Measurements from ENCODE around the gene TULP1.

Gene TULP1

DNA sequence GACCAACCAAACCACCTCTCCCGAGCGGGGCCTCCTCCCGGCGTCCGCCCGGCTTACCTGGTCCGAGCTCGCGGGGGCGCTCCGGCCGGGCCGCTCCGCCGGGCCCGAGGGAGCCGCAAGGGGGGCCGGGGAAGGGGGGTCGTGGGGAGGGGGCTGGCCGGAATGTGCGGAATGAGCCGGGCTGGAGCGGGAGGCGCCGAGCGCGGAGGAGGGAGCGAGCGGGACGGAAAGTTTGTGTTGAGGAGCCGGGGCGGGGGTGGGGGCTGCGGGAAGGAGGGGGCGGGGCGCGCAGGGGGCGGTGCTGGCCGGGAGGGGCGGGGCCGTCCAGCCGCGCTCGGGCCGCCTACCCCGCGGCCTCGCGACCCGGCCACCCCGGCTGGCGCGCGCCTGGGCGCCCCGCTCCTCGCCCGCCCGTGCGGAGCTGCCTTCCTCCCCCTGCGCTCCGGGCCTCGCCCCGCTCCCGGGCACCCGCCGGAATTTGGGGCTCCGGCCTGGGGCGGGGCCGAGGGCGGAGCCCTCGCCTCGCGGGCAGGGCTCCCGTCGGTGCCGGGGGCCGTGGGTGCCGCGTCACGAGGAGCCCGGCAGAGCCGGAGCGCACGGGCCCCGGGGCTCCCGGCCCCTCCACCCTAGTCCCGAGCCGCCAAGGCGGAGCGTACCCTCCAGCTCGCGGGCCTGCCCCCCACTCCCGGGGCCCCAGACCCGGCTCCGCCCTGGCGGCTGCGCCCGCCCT, 15.7 kb downstream of the TULP1 start, which contains the start of gene TEAD3:
TSS of gene TEAD3 (minus strand) at position 239 of the 730 bp plus-strand sequence.
- peak within 1 kb of the TSS; percentile 91 for H3K27ac ChIP-seq (ENCODE audit: low read depth, low read length, severe bottlenecking)
- no peaks in the 10 kb centered on the region for H3K9me3 ChIP-seq (ENCODE audit: control insufficient read depth, low read length)
- peaks cover 11% of the 10 kb centered on the region for H3K36me3 ChIP-seq (ENCODE audit: control insufficient read depth, insufficient read depth, low read length)
- H3K4me1 ChIP-seq (ENCODE audit: control insufficient read depth, insufficient read depth, low read length, poor library complexity, severe bottlenecking), result peaks cover 53% of the 10 kb centered on the region
- 0% methylated on average over 55 to 58 of the region's 98 CpGs for WGBS, 2 experiments (ENCODE audit: insufficient coverage in 2 of 2)
- peak within 1 kb of the TSS; percentile 69 for H3K4me3 ChIP-seq (ENCODE audit: extremely low read depth, insufficient read depth, low read length, poor library complexity, severe bottlenecking)

DNA sequence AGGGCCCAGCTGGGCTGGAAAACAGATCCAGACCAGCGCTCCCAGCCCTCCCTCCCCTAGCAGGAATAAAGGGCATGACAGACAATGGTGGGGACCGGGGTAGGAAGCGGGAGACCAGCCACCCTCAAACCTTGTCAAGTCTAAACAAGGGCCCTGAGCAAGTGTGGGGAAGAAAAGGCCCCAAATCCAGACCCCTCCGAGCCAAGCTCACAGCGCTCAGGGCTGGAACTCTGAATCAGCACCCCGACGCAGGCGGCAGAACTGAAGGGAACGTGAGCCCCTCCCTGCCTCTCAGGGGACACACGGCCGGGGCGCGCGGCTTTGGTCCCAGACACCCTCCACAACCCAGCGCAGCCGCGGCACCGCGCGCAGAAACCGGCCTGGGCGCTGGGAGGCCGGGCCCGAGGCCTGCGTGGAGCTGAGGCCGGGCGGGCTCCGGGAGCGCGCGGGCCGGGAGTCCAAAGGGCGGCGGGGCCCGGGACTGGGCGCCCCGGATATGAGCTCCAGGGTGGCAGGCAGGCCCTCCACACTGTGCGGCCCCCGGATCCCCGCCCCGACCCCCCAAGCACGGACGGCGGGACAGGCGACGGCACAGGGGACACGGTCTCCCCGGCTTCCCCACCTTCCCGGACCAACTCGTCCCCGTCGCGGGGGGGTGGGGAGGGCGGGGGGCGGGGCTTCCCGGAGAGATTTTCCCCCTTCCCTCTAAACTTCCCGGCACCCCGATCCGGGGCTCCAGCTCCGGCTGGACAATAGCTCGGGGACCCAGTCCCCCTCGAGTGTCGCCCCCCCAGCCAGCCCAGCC, 16.5 kb downstream of the TULP1 start:
- Histone ChIP-seq H3K9me3 (ENCODE audit: control insufficient read depth, low read length) (no peaks in the 10 kb centered on the region), H3K27ac (ENCODE audit: low read depth, low read length, severe bottlenecking) (peak overlapping the region; percentile 71), H3K4me1 (ENCODE audit: control insufficient read depth, insufficient read depth, low read length, poor library complexity, severe bottlenecking) (peaks cover 61% of the 10 kb centered on the region), H3K36me3 (ENCODE audit: control insufficient read depth, insufficient read depth, low read length) (peaks cover 11% of the 10 kb centered on the region), H3K4me3 (ENCODE audit: extremely low read depth, insufficient read depth, low read length, poor library complexity, severe bottlenecking) (peak overlapping the region; percentile 69)
- 0% methylated on average over 24 to 49 of the region's 63 CpGs for WGBS, 2 experiments (ENCODE audit: insufficient coverage in 2 of 2)

- Histone ChIP-seq H3K4me3 (ENCODE audit: extremely low read depth, insufficient read depth, low read length, poor library complexity, severe bottlenecking) (peak overlapping the region; percentile 69), H3K4me1 (ENCODE audit: control insufficient read depth, insufficient read depth, low read length, poor library complexity, severe bottlenecking) (peaks cover 64% of the 10 kb centered on the region), H3K27ac (ENCODE audit: low read depth, low read length, severe bottlenecking) (peak overlapping the region; percentile 23), H3K9me3 (ENCODE audit: control insufficient read depth, low read length) (no peaks in the 10 kb centered on the region), H3K36me3 (ENCODE audit: control insufficient read depth, insufficient read depth, low read length) (peaks cover 11% of the 10 kb centered on the region)
- WGBS, 2 experiments (ENCODE audit: insufficient coverage in 2 of 2), result 53 to 68% methylated on average over 5 of the region's 9 CpGs
These were observed 17.2 kb downstream of the TULP1 start for GRCh38 chr6:35495258-35496035.

DNA sequence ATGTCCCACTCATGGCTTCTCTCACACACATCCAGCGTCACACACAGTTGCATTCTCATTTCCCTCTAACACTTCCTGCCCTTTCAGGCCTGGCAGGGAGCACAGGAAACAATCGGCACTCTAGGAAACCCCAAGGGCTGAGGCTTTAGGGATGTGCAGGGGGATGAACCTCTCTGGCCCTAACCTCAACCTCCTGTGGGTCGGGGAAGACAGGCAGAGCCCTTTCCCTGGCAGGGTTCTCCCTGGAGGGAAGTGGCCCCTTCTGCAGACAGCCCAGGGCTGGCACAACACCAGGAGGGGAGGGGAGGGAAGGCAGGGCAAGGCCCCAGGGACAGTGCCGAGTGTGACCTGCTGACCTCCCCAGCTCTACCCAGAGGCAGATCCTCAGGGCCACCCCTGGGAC, 18.5 kb downstream of the TULP1 start:
- peaks cover 74% of the 10 kb centered on the region for H3K4me1 ChIP-seq (ENCODE audit: control insufficient read depth, insufficient read depth, low read length, poor library complexity, severe bottlenecking)
- peak overlapping the region; percentile 1 for H3K4me3 ChIP-seq (ENCODE audit: extremely low read depth, insufficient read depth, low read length, poor library complexity, severe bottlenecking)
- H3K27ac ChIP-seq (ENCODE audit: low read depth, low read length, severe bottlenecking), result peak overlapping the region; percentile 36

GRCh38 chr6:35493307-35493983, 19.3 kb downstream of the TULP1 start:
- Histone ChIP-seq H3K9me3 (ENCODE audit: control insufficient read depth, low read length) (no peaks in the 10 kb centered on the region), H3K36me3 (ENCODE audit: control insufficient read depth, insufficient read depth, low read length) (peaks cover 11% of the 10 kb centered on the region), H3K4me1 (ENCODE audit: control insufficient read depth, insufficient read depth, low read length, poor library complexity, severe bottlenecking) (peaks cover 72% of the 10 kb centered on the region), H3K27ac (ENCODE audit: low read depth, low read length, severe bottlenecking) (no peak overlapping the region), H3K4me3 (ENCODE audit: extremely low read depth, insufficient read depth, low read length, poor library complexity, severe bottlenecking) (no peak overlapping the region)
- WGBS, 2 experiments (ENCODE audit: insufficient coverage in 2 of 2), result 90 to 91% methylated on average over 27 to 28 of the region's 28 CpGs

More for the DNA sequence above, 18.5 kb downstream of the TULP1 start:
- 7 to 47% methylated on average over 3 of the region's 4 CpGs for WGBS, 2 experiments (ENCODE audit: insufficient coverage in 2 of 2)
- H3K9me3 ChIP-seq (ENCODE audit: control insufficient read depth, low read length), result no peaks in the 10 kb centered on the region
- H3K36me3 ChIP-seq (ENCODE audit: control insufficient read depth, insufficient read depth, low read length), result peaks cover 11% of the 10 kb centered on the region

- Histone ChIP-seq H3K36me3 (ENCODE audit: control insufficient read depth, insufficient read depth, low read length) (peaks cover 11% of the 10 kb centered on the region), H3K9me3 (ENCODE audit: control insufficient read depth, low read length) (no peaks in the 10 kb centered on the region), H3K4me3 (ENCODE audit: extremely low read depth, insufficient read depth, low read length, poor library complexity, severe bottlenecking) (no peak overlapping the region), H3K27ac (ENCODE audit: low read depth, low read length, severe bottlenecking) (peak overlapping the region; percentile 1), H3K4me1 (ENCODE audit: control insufficient read depth, insufficient read depth, low read length, poor library complexity, severe bottlenecking) (peaks cover 73% of the 10 kb centered on the region)
- WGBS, 2 experiments (ENCODE audit: insufficient coverage in 2 of 2), result 89 to 91% methylated on average over 5 to 6 of the region's 7 CpGs
These were observed 19.8 kb downstream of the TULP1 start for GRCh38 chr6:35492974-35493284.

DNA sequence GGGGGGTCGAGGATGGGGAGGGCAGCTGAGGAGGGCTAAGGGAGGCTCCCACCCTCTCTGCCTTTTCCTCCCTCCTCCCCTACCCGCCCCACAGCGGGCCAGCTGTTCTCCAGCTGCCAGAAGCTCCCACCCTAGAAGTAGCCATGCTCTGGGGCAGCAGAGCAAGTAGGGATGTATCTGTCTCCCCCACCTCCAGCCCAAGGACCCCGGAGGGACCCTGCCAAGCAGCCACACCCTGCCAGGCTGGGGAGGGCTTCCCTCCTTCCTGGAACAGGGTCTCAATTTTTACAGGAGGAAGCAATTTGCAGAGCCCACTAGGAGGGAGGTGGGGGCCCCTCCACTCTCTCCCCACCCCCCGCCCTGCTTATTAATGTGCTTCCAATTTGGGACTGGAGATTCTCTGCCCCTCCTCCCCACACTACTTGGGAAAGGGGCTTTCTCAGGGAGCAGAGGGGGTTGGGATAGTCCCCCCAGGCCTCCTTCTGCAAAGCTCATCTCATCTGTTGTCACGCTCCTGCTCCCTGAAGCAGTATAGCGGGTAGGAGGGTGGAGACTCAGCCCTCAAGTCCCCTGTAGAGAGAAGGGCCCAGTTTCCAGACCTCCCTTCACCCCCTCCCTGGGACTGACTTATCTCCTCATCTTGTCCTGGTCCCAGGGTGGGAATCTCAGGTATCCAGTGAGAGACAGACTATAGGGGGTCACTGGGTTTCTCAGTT, 20.3 kb downstream of the TULP1 start:
- WGBS, 2 experiments (ENCODE audit: insufficient coverage in 2 of 2), result 27% methylated on average over 2 of the region's 7 CpGs; no CpG with 5 or more reads in 1 of the 2 experiments
- peak overlapping the region; percentile 23 for H3K27ac ChIP-seq (ENCODE audit: low read depth, low read length, severe bottlenecking)
- peaks cover 77% of the 10 kb centered on the region for H3K4me1 ChIP-seq (ENCODE audit: control insufficient read depth, insufficient read depth, low read length, poor library complexity, severe bottlenecking)
- no peaks in the 10 kb centered on the region for H3K9me3 ChIP-seq (ENCODE audit: control insufficient read depth, low read length)
- no peak overlapping the region for H3K4me3 ChIP-seq (ENCODE audit: extremely low read depth, insufficient read depth, low read length, poor library complexity, severe bottlenecking)
- peaks cover 11% of the 10 kb centered on the region for H3K36me3 ChIP-seq (ENCODE audit: control insufficient read depth, insufficient read depth, low read length)

- 47 to 52% methylated on average over 2 to 3 of the region's 5 CpGs for WGBS, 2 experiments (ENCODE audit: insufficient coverage in 2 of 2)
- no peak overlapping the region for H3K4me3 ChIP-seq (ENCODE audit: extremely low read depth, insufficient read depth, low read length, poor library complexity, severe bottlenecking)
- peak overlapping the region; percentile 67 for H3K27ac ChIP-seq (ENCODE audit: low read depth, low read length, severe bottlenecking)
These were observed 21.0 kb downstream of the TULP1 start for GRCh38 chr6:35491558-35492257.

GRCh38 chr6:35490821-35491557, 21.7 kb downstream of the TULP1 start:
- H3K4me1 ChIP-seq (ENCODE audit: control insufficient read depth, insufficient read depth, low read length, poor library complexity, severe bottlenecking), result peaks cover 89% of the 10 kb centered on the region
- peaks cover 18% of the 10 kb centered on the region for H3K36me3 ChIP-seq (ENCODE audit: control insufficient read depth, insufficient read depth, low read length)
- peak overlapping the region; percentile 67 for H3K27ac ChIP-seq (ENCODE audit: low read depth, low read length, severe bottlenecking)
- H3K4me3 ChIP-seq (ENCODE audit: extremely low read depth, insufficient read depth, low read length, poor library complexity, severe bottlenecking), result peak overlapping the region; percentile 5
- no peaks in the 10 kb centered on the region for H3K9me3 ChIP-seq (ENCODE audit: control insufficient read depth, low read length)
- WGBS, 2 experiments (ENCODE audit: insufficient coverage in 2 of 2), result 18 to 30% methylated on average over 6 to 8 of the region's 8 CpGs

More at GRCh38 chr6:35491558-35492257, 21.0 kb downstream of the TULP1 start:
- Histone ChIP-seq H3K36me3 (ENCODE audit: control insufficient read depth, insufficient read depth, low read length) (peaks cover 11% of the 10 kb centered on the region), H3K9me3 (ENCODE audit: control insufficient read depth, low read length) (no peaks in the 10 kb centered on the region), H3K4me1 (ENCODE audit: control insufficient read depth, insufficient read depth, low read length, poor library complexity, severe bottlenecking) (peaks cover 82% of the 10 kb centered on the region)

All from mesodermal cell (in vitro differentiated cells).